8988T (cell line): ENCODE measurements around the gene ENPP7.
"Not testable (repeated sequence)": the region's sequence is repeated elsewhere in the genome, so short reads cannot be mapped to it uniquely, and the experiment has no call there.

ENCODE experiments used
- DNase-seq: peaks from one replicate; pipeline ENCODE4 v3.0.0; 2011

ENPP7 gene

GRCh38 chr17:79750650-79751545 lies 20.2 kb downstream of the ENPP7 start:
- DNase-seq = no peak

- no peak for DNase-seq
Observed at GRCh38 chr17:79752175-79752574, 21.4 kb downstream of the ENPP7 start.

DNA sequence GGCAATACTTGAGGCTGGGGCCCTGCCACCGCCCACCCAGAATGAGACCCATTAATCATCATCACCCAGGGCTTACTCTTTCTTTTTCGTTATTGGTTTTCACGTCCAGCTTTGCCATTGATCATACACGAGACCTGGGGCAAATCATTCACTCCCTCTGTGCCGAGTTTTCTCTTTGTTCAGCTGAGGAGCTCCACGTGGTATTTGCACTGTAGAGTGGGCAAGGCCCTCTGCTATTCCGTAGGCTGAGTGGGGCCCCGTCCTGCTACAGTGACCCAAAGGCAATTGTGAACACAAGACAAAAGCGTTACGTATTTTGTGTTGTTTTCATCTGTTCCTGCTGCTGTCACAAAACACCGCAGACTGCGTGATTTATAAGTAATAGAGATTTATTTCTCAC lies 23.6 kb downstream of the ENPP7 start:
- DNase-seq = no peak

GRCh38 chr17:79754903-79755302 lies 24.2 kb downstream of the ENPP7 start:
- not testable (repeated sequence) for DNase-seq

- no peak for DNase-seq
Observed at GRCh38 chr17:79755591-79755990, 24.8 kb downstream of the ENPP7 start.

- no peak for DNase-seq
Observed at GRCh38 chr17:79757140-79757745, 26.5 kb downstream of the ENPP7 start.

GRCh38 chr17:79758271-79758670 lies 27.5 kb downstream of the ENPP7 start:
- no peak for DNase-seq

- DNase-seq = no peak
Observed at GRCh38 chr17:79760197-79760906, 29.6 kb downstream of the ENPP7 start.

GRCh38 chr17:79761894-79762589 lies 31.3 kb downstream of the ENPP7 start:
- DNase-seq = no peak

- no peak for DNase-seq
Observed at GRCh38 chr17:79765708-79766107, 35.0 kb downstream of the ENPP7 start.

GRCh38 chr17:79769570-79770506 lies 39.1 kb downstream of the ENPP7 start:
- no peak for DNase-seq

GRCh38 chr17:79771276-79771675 lies 40.5 kb downstream of the ENPP7 start:
- no peak for DNase-seq

- DNase-seq = not testable (repeated sequence)
Observed at GRCh38 chr17:79772726-79773125, 42.0 kb downstream of the ENPP7 start.

- no peak for DNase-seq
Observed at GRCh38 chr17:79774561-79774975, 43.8 kb downstream of the ENPP7 start.

GRCh38 chr17:79775632-79776031 lies 44.9 kb downstream of the ENPP7 start:
- no peak for DNase-seq

GRCh38 chr17:79776376-79777119 lies 45.8 kb downstream of the ENPP7 start:
- no peak for DNase-seq

DNA sequence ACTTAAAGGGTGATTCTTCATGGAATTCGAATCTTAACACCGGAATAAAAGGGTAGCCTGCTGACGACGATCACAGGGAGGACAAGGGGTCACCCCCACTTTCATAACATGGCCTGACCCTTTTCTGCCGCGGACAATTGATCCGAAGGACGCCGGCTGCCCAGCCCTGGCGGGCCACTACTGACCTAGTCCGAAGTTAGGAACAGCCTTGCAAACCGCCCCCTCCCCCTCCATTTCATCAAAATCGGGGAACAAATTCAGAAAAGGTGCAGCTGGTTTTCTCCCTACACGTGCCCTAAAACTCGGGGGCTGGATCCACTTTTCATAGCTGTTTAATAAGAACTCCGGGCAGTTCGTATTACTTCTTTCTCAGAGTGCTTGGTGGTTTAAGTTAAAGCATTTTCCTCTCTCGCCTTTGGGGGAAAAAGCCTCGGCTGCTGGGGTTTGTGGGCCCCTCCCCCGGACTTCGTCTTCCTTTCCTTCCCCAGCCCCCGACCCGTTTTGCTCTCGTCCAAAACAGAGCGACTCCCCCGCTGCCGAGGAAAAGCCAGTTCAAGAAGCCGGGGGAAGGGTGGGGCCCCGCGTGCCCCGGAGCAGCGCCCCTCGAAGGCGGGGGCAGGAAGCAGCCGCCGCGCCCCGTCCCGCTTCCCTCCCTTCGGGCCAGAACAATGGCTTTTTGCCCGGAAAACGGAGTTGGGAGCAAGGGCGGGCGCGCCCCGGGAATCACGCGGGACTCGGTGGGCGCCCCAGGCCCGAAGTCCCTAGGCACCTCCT lies 46.6 kb downstream of the ENPP7 start:
- DNase-seq = peak; percentile 67

DNA sequence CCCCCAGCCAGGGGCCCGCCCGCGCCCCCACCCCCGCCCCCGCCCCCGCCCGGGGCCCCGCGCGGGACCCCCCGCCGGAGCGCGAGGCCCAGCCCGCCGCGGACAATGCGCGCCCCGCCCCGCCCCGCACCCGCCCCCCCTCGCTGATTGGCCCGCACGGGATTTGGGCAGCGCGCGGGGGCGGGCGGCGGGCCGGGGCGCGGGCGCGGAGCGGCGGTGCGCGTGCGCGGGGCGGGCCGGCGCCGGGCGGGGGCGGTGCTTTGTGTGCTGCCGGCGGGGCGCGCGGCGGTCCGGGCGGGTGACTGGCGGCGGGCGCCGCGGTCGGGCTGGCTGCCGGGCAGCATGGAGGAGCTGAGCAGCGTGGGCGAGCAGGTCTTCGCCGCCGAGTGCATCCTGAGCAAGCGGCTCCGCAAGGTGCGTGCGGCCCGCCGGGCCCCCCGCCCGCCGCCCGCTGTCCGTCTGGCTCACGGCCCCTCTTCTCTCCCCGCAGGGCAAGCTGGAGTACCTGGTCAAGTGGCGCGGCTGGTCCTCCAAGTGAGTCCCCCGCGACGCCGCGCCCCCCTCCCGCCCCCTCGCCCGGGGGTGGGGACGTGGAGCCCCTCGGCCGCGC lies 47.3 kb downstream of the ENPP7 start, which contains the start of gene CBX2:
CBX2 (plus strand) TSS at position 255 of the 610 bp plus-strand sequence; CDS start at position 343, 88 bp downstream.
- DNase-seq = peak; percentile 95

DNA sequence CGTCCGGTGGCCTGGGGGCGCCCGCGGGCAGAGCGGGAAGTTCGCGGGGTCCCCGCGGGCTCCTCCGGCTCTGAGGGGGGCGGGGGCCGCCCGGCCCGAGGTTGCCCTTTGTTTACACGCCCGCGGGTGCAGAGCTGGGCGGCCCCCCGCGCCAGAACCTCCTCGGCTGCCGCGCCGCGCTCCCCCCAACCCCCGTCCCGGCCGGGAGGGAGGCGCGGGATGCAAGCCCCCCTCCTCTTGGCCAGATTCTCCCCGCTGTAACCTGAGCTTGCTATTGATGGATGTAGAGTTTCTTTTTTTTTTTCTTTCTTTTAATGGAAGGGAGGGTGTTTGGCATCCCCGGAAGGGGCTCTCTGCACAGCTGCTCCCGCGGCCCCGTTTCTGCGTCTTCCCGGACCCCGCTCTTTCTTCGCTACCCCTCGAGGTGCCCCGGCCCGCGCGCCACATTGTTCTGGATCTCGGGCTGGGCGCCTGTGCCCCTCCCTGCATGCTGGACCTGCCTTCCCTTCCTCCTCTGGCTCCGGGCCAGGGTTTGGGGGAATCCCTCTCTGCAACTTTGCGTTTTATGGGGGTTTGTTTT lies 47.9 kb downstream of the ENPP7 start:
- no peak for DNase-seq
